Heart right ventricle (tissue), 16 donors: Measurements from ENCODE around the gene TTLL10. TPM values are rescaled to one million over a fixed set of nuclear protein-coding genes. Genes with fewer than 3 reads are reported as not detected.

ENCODE experiments used
- ATAC-seq, 8 donors: fragments of 200-7000 bp; cut with Tn5 transposase; one replicate each; pipeline ENCODE4 v1.9.1; 2020; ENCODE audit warnings: mild to moderate bottlenecking in 8 of 8, moderate library complexity in 8 of 8, moderate number of reproducible peaks in 1 of 8
- DNase-seq, 2 donors: peaks; one replicate each; pipeline ENCODE4 v3.0.0-alpha.2; 2020
- H3K27ac ChIP-seq, 10 donors: fragments of 200-600 bp; sonication (generic) in 2 of 10; one replicate each; pipeline versions ENCODE4 v1.5.0 to v1.8.0; 2020 to 2022; ENCODE audit warnings: mild to moderate bottlenecking in 3 of 10
- H3K27me3 ChIP-seq, 7 donors: fragments of 200-600 bp; one replicate each; pipeline ENCODE4 v1.8.0; 2021 to 2022; ENCODE audit warnings: mild to moderate bottlenecking in 2 of 7
- H3K36me3 ChIP-seq, 9 donors: fragments of 200-600 bp; sonication (generic) in 1 of 9; one replicate each; pipeline versions ENCODE4 v1.5.0 to v1.8.0; 2020 to 2022; ENCODE audit warnings: mild to moderate bottlenecking in 2 of 9
- H3K4me1 ChIP-seq, 9 donors: fragments of 200-600 bp; sonication (generic) in 1 of 9; one replicate each; pipeline versions ENCODE4 v1.5.0 to v1.8.0; 2020 to 2022; ENCODE audit warnings: mild to moderate bottlenecking in 4 of 9
- H3K4me3 ChIP-seq, 10 donors: fragments of 200-600 bp; sonication (generic) in 2 of 10; one replicate each; pipeline versions ENCODE4 v1.5.0 to v1.8.0; 2020 to 2022; ENCODE audit warnings: mild to moderate bottlenecking in 7 of 10, moderate library complexity in 2 of 10
- H3K9me3 ChIP-seq, 11 donors: fragments of 200-600 bp in 10 of 11; sonication (generic) in 2 of 11; one replicate each; pipeline versions ENCODE4 v1.5.0 to v1.8.0; 2013 to 2022; ENCODE audit warnings: mild to moderate bottlenecking in 2 of 11, control low read depth in 1 of 11, moderate library complexity in 1 of 11
- CTCF ChIP-seq, 9 donors: fragments of 200-600 bp; sonication (generic) in 2 of 9; IDR thresholded peaks; one replicate each; pipeline versions ENCODE4 v1.5.0 to v1.8.0; 2021 to 2022; ENCODE audit warnings: antibody characterized with exemption in 9 of 9, mild to moderate bottlenecking in 5 of 9, moderate library complexity in 1 of 9
- WGBS, 2 donors: extraction: QIAGEN DNeasy Blood & Tissue Kit; methylation state at CpG; one replicate each; pipeline ENCODE4 v1.1.7; 2013; ENCODE audit warnings: inconsistent platforms in 1 of 2; 5-methylcytosine and 5-hydroxymethylcytosine counted together
- intact Hi-C, 10 donors: fragments of 100-400 bp; cut with DNase I; formaldehyde crosslinking; loops; one replicate each; pipeline versions ENCODE4 v1.11.1 to v1.14.2; 2022
- polyA plus RNA-seq, 2 donors: library from polyadenylated mRNA; stranded (reverse); fragments of 200-250 nt; gene quantifications; one replicate each; pipeline ENCODE4 v1.2.3, GENCODE V29; 2013
- total RNA-seq, 10 donors: library from RNA; stranded (reverse); fragmentation: NEBNext Ultra II Directional in 3 of 10; extraction: Animal tissue kit (Norgen Biotek cat#: 25700) in 3 of 10; gene quantifications; one replicate each; pipeline versions ENCODE4 v1.2.1 to v1.2.4, GENCODE V29; 2021 to 2023
- donor health status: Arrhythmogenic right ventricular cardiomyopathy.
- donor health status: ischemic (EF 13 %, LVEDD 7.1; RV severe dilation, severe dysfunction).
- donor health status: healthy with polysubstance abuse.
- donor health status: DM: no; HTN: yes; CAD: no.
- donor health status: DM: no; HTN: no; CAD: no.
- donor health status: ischemic (EF 25% LVEDD 6.9; RV normal size, moderate dysfunction).
- donor health status: ischemic (EF 25% LVEDD 5.7; RV mildly dilated, moderate dysfunction).
- donor health status: healthy.
- donor health status: DM: yes; HTN: yes; CAD: no.
- donor health status: Ischemic cardiomyopathy.
- donor health status: ischemic (EF 35%, LVEDD 5.7; RV mildly dilated, moderate dysfunction).
- donor health status: nonischemic (EF 11% LVEDD 7.7; RV severe dilation, severe dysfunction).
- donor health status: DM: yes; HTN: yes; CAD: no.
- donor health status: PGD.
- donor health status: ischemic (EF 29% LVEDD 5.4; RV normal size, mild dysfunction).
- donor health status: nonischemic (EF 23%, LVEDD 6.1; RV moderate dilation, normal function).

The TTLL10 gene
- total and polyA plus RNA-seq, 12 donors: 0.09 to 0.53 (median 0.26) TPM; not detected in 3

DNA sequence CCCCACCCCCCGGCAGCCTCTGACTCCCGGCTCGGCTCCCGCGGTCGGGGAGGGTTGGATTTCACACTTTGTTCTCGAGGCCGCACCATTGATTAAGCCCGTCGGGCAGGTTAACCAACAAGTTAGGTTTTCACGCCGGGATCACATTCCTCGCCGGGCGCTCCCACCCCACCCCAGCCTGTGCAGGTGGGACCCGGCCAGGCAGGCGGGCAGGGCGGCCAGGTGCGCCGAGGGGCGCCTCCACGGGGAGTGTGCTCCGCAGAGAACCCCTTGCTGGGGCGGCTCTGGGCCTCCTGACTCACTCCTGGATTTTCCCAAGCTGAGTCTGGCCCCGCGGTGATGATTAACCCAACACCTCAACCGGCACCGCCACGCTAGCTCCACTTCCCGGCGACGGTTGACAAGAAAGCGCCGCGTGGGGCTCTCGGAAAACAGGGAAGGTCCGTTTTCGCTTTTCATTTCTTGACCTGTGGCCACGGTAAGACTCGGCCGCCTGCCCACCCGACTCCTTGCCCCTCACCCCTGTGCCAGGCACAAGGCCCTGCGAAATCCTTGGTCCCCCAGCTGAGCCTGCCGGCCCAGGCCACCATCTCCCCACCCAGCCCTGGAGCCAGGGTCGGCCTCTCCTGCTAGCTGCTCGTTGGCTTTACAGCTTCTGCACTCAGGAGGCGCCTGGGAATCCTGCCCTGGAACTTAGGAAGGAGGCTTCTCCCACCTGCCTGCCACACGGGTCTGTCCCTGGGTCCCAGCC is 8.8 kb upstream of the TTLL10 start:
- no peak for TF ChIP-seq CTCF (IDR thresholded peaks at IDR 0.05)
- Histone ChIP-seq H3K36me3 (no peaks in the 10 kb centered on the region), H3K4me1 (peaks cover 0 to 6% (median 0%) of the 10 kb centered on the region in 9 donors), H3K9me3 (no peaks in the 10 kb centered on the region), H3K27ac (no peak overlapping the region), H3K4me3 (no peak overlapping the region), H3K27me3 (peaks cover 0 to 88% (median 79%) of the 10 kb centered on the region in 7 donors)
- 35 to 50% methylated on average over 48 of the region's 48 CpGs for WGBS, 2 donors
- intact Hi-C loops: no loop called here
- ATAC-seq (no peak), DNase-seq (no peak)

DNA sequence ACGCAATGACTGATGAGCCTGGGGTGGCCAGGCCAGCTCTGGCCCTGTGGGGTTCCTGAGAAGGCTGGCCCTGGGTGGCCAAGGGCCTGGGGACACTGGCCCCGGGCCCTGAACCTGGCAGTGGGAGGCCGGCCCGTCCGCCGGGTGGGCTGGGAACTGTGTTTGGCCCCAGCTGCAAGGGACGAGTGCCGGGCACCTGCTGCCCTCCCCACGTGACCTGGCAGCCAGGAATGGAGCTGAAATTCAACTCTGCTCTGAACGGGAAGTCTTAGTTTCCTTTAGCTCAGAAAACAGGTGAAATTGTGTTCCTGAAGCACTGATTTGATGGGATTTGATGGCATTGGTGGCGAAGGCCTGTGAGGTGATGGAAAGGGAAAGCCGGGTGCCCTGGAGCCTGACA is 8.2 kb upstream of the TTLL10 start:
- intact Hi-C loops: no loop called here
- peaks cover 0 to 6% (median 0%) of the 10 kb centered on the region in 9 donors for H3K4me1 ChIP-seq
- no peaks in the 10 kb centered on the region for H3K9me3 ChIP-seq
- DNase-seq (no peak), ATAC-seq (no peak)
- peaks cover 0 to 94% (median 85%) of the 10 kb centered on the region in 7 donors for H3K27me3 ChIP-seq
- TF ChIP-seq CTCF (IDR thresholded peaks at IDR 0.05): no peak
- H3K36me3 ChIP-seq: no peaks in the 10 kb centered on the region
- H3K4me3 ChIP-seq: no peak overlapping the region
- 80 to 84% methylated on average over 12 of the region's 12 CpGs for WGBS, 2 donors
- no peak overlapping the region for H3K27ac ChIP-seq

GRCh38 chr1:1165900-1166421 is 7.7 kb upstream of the TTLL10 start:
- intact Hi-C loops: no loop called here
- Histone ChIP-seq H3K9me3 (no peaks in the 10 kb centered on the region), H3K4me3 (no peak overlapping the region), H3K36me3 (no peaks in the 10 kb centered on the region), H3K27ac (no peak overlapping the region), H3K27me3 (peaks cover 3 to 97% (median 87%) of the 10 kb centered on the region in 7 donors), H3K4me1 (peaks cover 0 to 6% (median 0%) of the 10 kb centered on the region in 9 donors)
- ATAC-seq (no peak), DNase-seq (no peak)
- no peak for TF ChIP-seq CTCF (IDR thresholded peaks at IDR 0.05)
- WGBS, 2 donors: 54 to 61% methylated on average over 23 of the region's 23 CpGs

GRCh38 chr1:1166642-1167397 is 6.9 kb upstream of the TTLL10 start:
- intact Hi-C loops: no loop called here
- DNase-seq (peak in 1 of 2 donors; percentile 10), ATAC-seq (no peak)
- WGBS, 2 donors: 71 to 77% methylated on average over 43 to 44 of the region's 44 CpGs
- H3K4me1 ChIP-seq: peaks cover 0 to 6% (median 0%) of the 10 kb centered on the region in 9 donors
- peaks cover 3 to 99% (median 94%) of the 10 kb centered on the region in 7 donors for H3K27me3 ChIP-seq
- no peak overlapping the region for H3K4me3 ChIP-seq
- no peaks in the 10 kb centered on the region for H3K36me3 ChIP-seq
- no peaks in the 10 kb centered on the region for H3K9me3 ChIP-seq
- no peak overlapping the region for H3K27ac ChIP-seq
- TF ChIP-seq CTCF (IDR thresholded peaks at IDR 0.05): no peak
